GM12874 (cell line): ENCODE results near the gene RGMB.
A peak's percentile ranks its signal among the peaks of the same experiment; 100 is the strongest.

Experiments used
- CTCF ChIP-seq: IDR thresholded peaks from 2 replicates; pipeline ENCODE4 v1.5.1; 2011; ENCODE audit warnings: low read depth, mild to moderate bottlenecking, control low read depth, low read length, moderate library complexity; ENCODE audit not compliant: insufficient read depth

RGMB gene

GRCh38 chr5:98827161-98827560 is 53.7 kb downstream of the RGMB start:
- peak; percentile 16; the same call in 1 of the 2 replicates for TF ChIP-seq CTCF

- no peak for TF ChIP-seq CTCF
Measured at GRCh38 chr5:98827588-98828284, 54.3 kb downstream of the RGMB start.

- no peak for TF ChIP-seq CTCF
Measured at GRCh38 chr5:98836175-98836574, 62.7 kb downstream of the RGMB start.

GRCh38 chr5:98839469-98840383 is 66.3 kb downstream of the RGMB start:
- TF ChIP-seq CTCF = no peak

- no peak for TF ChIP-seq CTCF
Measured at GRCh38 chr5:98840946-98841345, 67.5 kb downstream of the RGMB start.

- TF ChIP-seq CTCF = no peak
Measured at GRCh38 chr5:98843481-98843880, 70.0 kb downstream of the RGMB start.

GRCh38 chr5:98844865-98845264 is 71.4 kb downstream of the RGMB start:
- no peak for TF ChIP-seq CTCF
